Central memory CD8-positive, alpha-beta T cell (primary cell): Measurements from ENCODE around the gene KCNJ11.

Experiments
- ATAC-seq: fragments of 150-1000 bp; cut with Tn5 transposase; replicated peaks from 2 replicates; pipeline ENCODE4 v1.10.0; 2022; ENCODE audit warnings: mild to moderate bottlenecking, moderate FRiP score, moderate number of reproducible peaks; ENCODE audit not compliant: poor library complexity, severe bottlenecking; ENCODE audit errors: extremely low read depth
- DNase-seq, 2 donors: peaks; one replicate each; pipeline ENCODE4 v3.0.0; 2021; ENCODE audit warnings: low spot score in 2 of 2
- H3K27ac Mint-ChIP-seq: one replicate; pipeline ENCODE4 v1.8.0; 2022; ENCODE audit warnings: low read depth, mild to moderate bottlenecking, moderate library complexity, mixed read lengths
- H3K27me3 Mint-ChIP-seq: one replicate; pipeline ENCODE4 v1.8.0; 2022; ENCODE audit warnings: mixed read lengths
- H3K36me3 Mint-ChIP-seq: one replicate; pipeline ENCODE4 v1.8.0; 2022; ENCODE audit warnings: mild to moderate bottlenecking, moderate library complexity, mixed read lengths; ENCODE audit not compliant: insufficient read depth
- H3K4me1 Mint-ChIP-seq: one replicate; pipeline ENCODE4 v1.8.0; 2022; ENCODE audit warnings: mixed read lengths
- H3K4me3 Mint-ChIP-seq: one replicate; pipeline ENCODE4 v1.8.0; 2022; ENCODE audit warnings: mild to moderate bottlenecking, moderate library complexity, mixed read lengths
- H3K9me3 Mint-ChIP-seq: one replicate; pipeline ENCODE4 v1.8.0; 2022; ENCODE audit warnings: mixed read lengths

The KCNJ11 gene

GRCh38 chr11:17384002-17384511, 4.4 kb downstream of the KCNJ11 start:
- no peak overlapping the region for H3K27ac Mint-ChIP-seq
- H3K27me3 Mint-ChIP-seq, result no peaks in the 10 kb centered on the region
- no peak overlapping the region for H3K4me3 Mint-ChIP-seq
- peak; percentile 46 to 63 for DNase-seq
- peaks cover 2% of the 10 kb centered on the region for H3K36me3 Mint-ChIP-seq
- no peaks in the 10 kb centered on the region for H3K9me3 Mint-ChIP-seq
- H3K4me1 Mint-ChIP-seq, result no peaks in the 10 kb centered on the region
- peak; percentile 51 for ATAC-seq

GRCh38 chr11:17383461-17383860, 5.0 kb downstream of the KCNJ11 start:
- ATAC-seq, result no peak
- H3K27me3 Mint-ChIP-seq, result no peaks in the 10 kb centered on the region
- H3K27ac Mint-ChIP-seq, result no peak overlapping the region
- H3K4me3 Mint-ChIP-seq, result no peak overlapping the region
- H3K9me3 Mint-ChIP-seq, result no peaks in the 10 kb centered on the region
- no peaks in the 10 kb centered on the region for H3K4me1 Mint-ChIP-seq
- H3K36me3 Mint-ChIP-seq, result no peaks in the 10 kb centered on the region
- DNase-seq, result no peak

- no peak overlapping the region for H3K27ac Mint-ChIP-seq
- H3K36me3 Mint-ChIP-seq, result no peaks in the 10 kb centered on the region
- H3K9me3 Mint-ChIP-seq, result no peaks in the 10 kb centered on the region
- ATAC-seq (no peak), DNase-seq (no peak)
- no peaks in the 10 kb centered on the region for H3K4me1 Mint-ChIP-seq
- no peak overlapping the region for H3K4me3 Mint-ChIP-seq
- no peaks in the 10 kb centered on the region for H3K27me3 Mint-ChIP-seq
Observed at GRCh38 chr11:17382046-17382728, 6.3 kb downstream of the KCNJ11 start.

GRCh38 chr11:17381156-17381555, 7.3 kb downstream of the KCNJ11 start:
- no peaks in the 10 kb centered on the region for H3K27me3 Mint-ChIP-seq
- H3K27ac Mint-ChIP-seq, result no peak overlapping the region
- no peak overlapping the region for H3K4me3 Mint-ChIP-seq
- ATAC-seq (no peak), DNase-seq (no peak)
- H3K36me3 Mint-ChIP-seq, result no peaks in the 10 kb centered on the region
- no peaks in the 10 kb centered on the region for H3K4me1 Mint-ChIP-seq
- no peaks in the 10 kb centered on the region for H3K9me3 Mint-ChIP-seq

GRCh38 chr11:17379383-17380180, 8.9 kb downstream of the KCNJ11 start:
- H3K27ac Mint-ChIP-seq, result no peak overlapping the region
- no peak overlapping the region for H3K4me3 Mint-ChIP-seq
- DNase-seq, result no peak
- H3K9me3 Mint-ChIP-seq, result no peaks in the 10 kb centered on the region
- no peaks in the 10 kb centered on the region for H3K4me1 Mint-ChIP-seq
- ATAC-seq, result no peak
- no peaks in the 10 kb centered on the region for H3K36me3 Mint-ChIP-seq
- H3K27me3 Mint-ChIP-seq, result no peaks in the 10 kb centered on the region

GRCh38 chr11:17378655-17379054, 9.8 kb downstream of the KCNJ11 start:
- no peak overlapping the region for H3K27ac Mint-ChIP-seq
- DNase-seq (no peak), ATAC-seq (no peak)
- no peak overlapping the region for H3K4me3 Mint-ChIP-seq
- no peaks in the 10 kb centered on the region for H3K27me3 Mint-ChIP-seq
- no peaks in the 10 kb centered on the region for H3K9me3 Mint-ChIP-seq
- no peaks in the 10 kb centered on the region for H3K4me1 Mint-ChIP-seq
- no peaks in the 10 kb centered on the region for H3K36me3 Mint-ChIP-seq

GRCh38 chr11:17376493-17376892, 12.0 kb downstream of the KCNJ11 start:
- peaks cover 10% of the 10 kb centered on the region for H3K9me3 Mint-ChIP-seq
- ATAC-seq (no peak), DNase-seq (no peak)
- no peaks in the 10 kb centered on the region for H3K4me1 Mint-ChIP-seq
- H3K27ac Mint-ChIP-seq, result no peak overlapping the region
- no peaks in the 10 kb centered on the region for H3K27me3 Mint-ChIP-seq
- H3K4me3 Mint-ChIP-seq, result no peak overlapping the region
- H3K36me3 Mint-ChIP-seq, result no peaks in the 10 kb centered on the region

GRCh38 chr11:17375547-17375946, 12.9 kb downstream of the KCNJ11 start:
- ATAC-seq (no peak), DNase-seq (no peak)
- H3K27ac Mint-ChIP-seq, result no peak overlapping the region
- no peaks in the 10 kb centered on the region for H3K4me1 Mint-ChIP-seq
- peaks cover 19% of the 10 kb centered on the region for H3K9me3 Mint-ChIP-seq
- H3K36me3 Mint-ChIP-seq, result no peaks in the 10 kb centered on the region
- H3K27me3 Mint-ChIP-seq, result no peaks in the 10 kb centered on the region
- no peak overlapping the region for H3K4me3 Mint-ChIP-seq

- Mint-ChIP-seq H3K9me3 (peaks cover 24% of the 10 kb centered on the region), H3K4me1 (no peaks in the 10 kb centered on the region), H3K27me3 (no peaks in the 10 kb centered on the region), H3K27ac (no peak overlapping the region), H3K4me3 (no peak overlapping the region), H3K36me3 (peaks cover 5% of the 10 kb centered on the region)
- DNase-seq (no peak), ATAC-seq (no peak)
Observed at GRCh38 chr11:17371614-17372013, 16.8 kb downstream of the KCNJ11 start.

GRCh38 chr11:17369684-17370243, 18.7 kb downstream of the KCNJ11 start:
- no peak for DNase-seq
- Mint-ChIP-seq H3K36me3 (peaks cover 5% of the 10 kb centered on the region), H3K4me3 (no peak overlapping the region), H3K9me3 (peaks cover 24% of the 10 kb centered on the region), H3K4me1 (no peaks in the 10 kb centered on the region), H3K27me3 (no peaks in the 10 kb centered on the region), H3K27ac (no peak overlapping the region)
- ATAC-seq, result no peak

- no peak overlapping the region for H3K27ac Mint-ChIP-seq
Observed at GRCh38 chr11:17369094-17369493, 19.4 kb downstream of the KCNJ11 start.

GRCh38 chr11:17368551-17368950, 19.9 kb downstream of the KCNJ11 start:
- Mint-ChIP-seq H3K9me3 (peaks cover 24% of the 10 kb centered on the region), H3K4me1 (peaks cover 2% of the 10 kb centered on the region), H3K27ac (no peak overlapping the region), H3K4me3 (no peak overlapping the region), H3K27me3 (no peaks in the 10 kb centered on the region), H3K36me3 (peaks cover 5% of the 10 kb centered on the region)
- DNase-seq (no peak), ATAC-seq (no peak)

More at GRCh38 chr11:17369094-17369493, 19.4 kb downstream of the KCNJ11 start:
- Mint-ChIP-seq H3K27me3 (no peaks in the 10 kb centered on the region), H3K9me3 (peaks cover 24% of the 10 kb centered on the region), H3K4me3 (no peak overlapping the region), H3K4me1 (no peaks in the 10 kb centered on the region), H3K36me3 (peaks cover 5% of the 10 kb centered on the region)
- DNase-seq (no peak), ATAC-seq (no peak)

- H3K4me3 Mint-ChIP-seq, result no peak overlapping the region
- ATAC-seq (no peak), DNase-seq (no peak)
- peaks cover 5% of the 10 kb centered on the region for H3K36me3 Mint-ChIP-seq
- peaks cover 14% of the 10 kb centered on the region for H3K9me3 Mint-ChIP-seq
- H3K27ac Mint-ChIP-seq, result no peak overlapping the region
- peaks cover 4% of the 10 kb centered on the region for H3K4me1 Mint-ChIP-seq
- no peaks in the 10 kb centered on the region for H3K27me3 Mint-ChIP-seq
Observed at GRCh38 chr11:17366495-17366894, 22.0 kb downstream of the KCNJ11 start.
